HepG2 (cell line): ENCODE results near the gene POLRMT. TPM values are rescaled to one million over a fixed set of nuclear protein-coding genes. Genes with fewer than 3 reads are reported as not detected.

ENCODE experiments used
- FOXP1 ChIP-seq, 2 experiments: fragments of 450-650 bp in 1 of 2; IDR thresholded peaks; 2 replicates each; pipeline ENCODE4 v1.6.1; 2017 to 2018; ENCODE audit warnings: antibody characterized with exemption in 1 of 2
- NCOA5 ChIP-seq: sonication (generic); formaldehyde crosslinking; IDR thresholded peaks from 2 replicates; pipeline ENCODE4 v1.4.0; 2020; ENCODE audit warnings: missing genetic modification reagents
- SATB2 ChIP-seq: sonication (generic); formaldehyde crosslinking; IDR thresholded peaks from 2 replicates; pipeline ENCODE4 v1.5.0; 2020; ENCODE audit warnings: missing genetic modification reagents
- SIX4 ChIP-seq: sonication (generic); formaldehyde crosslinking; IDR thresholded peaks from 2 replicates; pipeline ENCODE4 v1.4.0; 2020; ENCODE audit warnings: missing genetic modification reagents
- SP5 ChIP-seq: IDR thresholded peaks from 2 replicates; pipeline ENCODE4 v1.6.1; 2016; ENCODE audit warnings: low read depth, borderline replicate concordance
- TAF1 ChIP-seq: sonication (generic); formaldehyde crosslinking; IDR thresholded peaks from 2 replicates; pipeline ENCODE4 v1.4.0; 2020; ENCODE audit warnings: missing genetic modification reagents
- XRCC5 ChIP-seq: fragments of 200-400 bp; formaldehyde crosslinking; optimal IDR thresholded peaks from 2 replicates; pipeline ENCODE3; 2017; ENCODE audit warnings: mild to moderate bottlenecking, low read length
- ZNF367 ChIP-seq: sonication (generic); formaldehyde crosslinking; IDR thresholded peaks from 2 replicates; pipeline ENCODE4 v1.4.0; 2020; ENCODE audit warnings: missing genetic modification reagents, borderline replicate concordance
- ZNF605 ChIP-seq: sonication (generic); formaldehyde crosslinking; IDR thresholded peaks from 2 replicates; pipeline ENCODE4 v1.8.0; 2022; ENCODE audit warnings: mild to moderate bottlenecking, missing genetic modification reagents
- ZNF614 ChIP-seq: IDR thresholded peaks from 2 replicates; pipeline ENCODE4 v1.6.1; 2018; ENCODE audit warnings: missing biosample characterization, missing genetic modification reagents, inconsistent platforms, borderline replicate concordance
- ZSCAN31 ChIP-seq: sonication (generic); formaldehyde crosslinking; IDR thresholded peaks from 2 replicates; pipeline ENCODE4 v1.5.0; 2020; ENCODE audit warnings: low read depth, mild to moderate bottlenecking, missing genetic modification reagents
- polyA plus RNA-seq, 8 experiments: library from polyadenylated mRNA; depleted of rRNA in 3 of 8; stranded (reverse) in 7 of 8; unstranded in 1 of 8; fragments of >200 nt; fragmentation: Illumina TruSeq in 4 of 8; extraction: Trizol in 4 of 8; gene quantifications; 2 replicates each; pipeline versions ENCODE4 v1.2.1 to v1.2.3, GENCODE V29; 2011 to 2016; ENCODE audit warnings: low read depth in 4 of 8, missing spikeins in 1 of 8, mixed read lengths in 1 of 8; ENCODE audit not compliant: insufficient read depth in 1 of 8
- total RNA-seq, 5 experiments: library from RNA; depleted of rRNA; stranded (reverse); fragments of >200 nt; fragmentation: Illumina TruSeq; extraction: Trizol; gene quantifications; 2 replicates each; pipeline ENCODE4 v1.2.3, GENCODE V29; 2016; ENCODE audit warnings: low read depth in 1 of 5
- TF ChIP-seq, protein P1 (sequence below): sonication (generic); formaldehyde crosslinking; IDR thresholded peaks from 2 replicates; pipeline ENCODE4 v1.8.0; 2022; ENCODE audit warnings: mild to moderate bottlenecking, missing genetic modification reagents, moderate library complexity
- TF ChIP-seq, protein P2 (sequence below): sonication (generic); formaldehyde crosslinking; IDR thresholded peaks from 2 replicates; pipeline ENCODE4 v1.4.0; 2020; ENCODE audit warnings: missing genetic modification reagents
- TF ChIP-seq, protein P3 (sequence below): IDR thresholded peaks from 2 replicates; pipeline ENCODE4 v1.6.1; 2016; ENCODE audit warnings: low read depth, missing genetic modification reagents, missing compliant biosample characterization
- TF ChIP-seq, protein P4 (sequence below): sonication (generic); formaldehyde crosslinking; IDR thresholded peaks from 2 replicates; pipeline ENCODE4 v1.5.0; 2020; ENCODE audit warnings: mild to moderate bottlenecking, missing genetic modification reagents, borderline replicate concordance

Gene POLRMT
- total and polyA plus RNA-seq, 2 of the 13 experiments (the other 11 are each of a cell fraction or from before 2014, with no cell fraction given) = 78.0 to 101 TPM

DNA sequence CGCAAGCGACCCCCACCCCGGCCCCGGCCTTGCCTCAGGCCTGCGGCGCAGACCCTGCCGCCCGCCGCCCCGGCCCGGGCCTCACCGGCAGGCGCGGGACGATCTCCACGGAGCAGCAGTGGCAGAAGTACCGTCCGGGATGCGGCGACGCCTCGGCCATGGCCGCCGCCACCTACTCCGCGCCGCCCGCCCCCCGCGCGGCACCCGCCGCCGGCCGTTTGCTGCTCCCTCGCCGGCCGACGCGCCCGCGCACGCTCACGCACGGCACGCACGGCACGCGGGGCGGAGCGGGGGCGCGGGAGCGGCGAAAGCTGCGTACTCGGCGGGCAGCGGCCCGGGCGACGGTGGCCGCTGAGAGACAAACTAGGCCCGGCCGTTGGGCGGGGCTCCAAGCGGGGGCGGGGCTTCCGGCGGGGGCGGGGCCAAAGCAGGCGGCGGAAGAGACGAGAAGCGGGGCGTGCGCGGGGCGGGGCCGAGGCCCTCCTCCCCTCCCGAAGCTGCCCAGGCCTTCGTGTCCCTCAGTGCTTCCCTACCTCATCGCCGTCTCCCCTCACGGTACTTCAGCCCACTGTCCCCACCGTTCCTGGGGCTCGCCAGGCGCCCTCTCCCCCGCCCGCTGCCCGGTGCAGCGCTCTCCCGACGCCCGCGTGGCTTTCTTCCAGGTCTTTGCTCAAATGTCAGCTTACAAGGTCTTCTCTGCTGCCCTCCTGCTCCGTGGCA lies 29.8 kb upstream of the POLRMT start, which contains the start of gene RNF126 (continued):
- TF ChIP-seq, protein P1, sequence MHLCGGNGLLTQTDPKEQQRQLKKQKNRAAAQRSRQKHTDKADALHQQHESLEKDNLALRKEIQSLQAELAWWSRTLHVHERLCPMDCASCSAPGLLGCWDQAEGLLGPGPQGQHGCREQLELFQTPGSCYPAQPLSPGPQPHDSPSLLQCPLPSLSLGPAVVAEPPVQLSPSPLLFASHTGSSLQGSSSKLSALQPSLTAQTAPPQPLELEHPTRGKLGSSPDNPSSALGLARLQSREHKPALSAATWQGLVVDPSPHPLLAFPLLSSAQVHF = no peak
- TF ChIP-seq, protein P2, sequence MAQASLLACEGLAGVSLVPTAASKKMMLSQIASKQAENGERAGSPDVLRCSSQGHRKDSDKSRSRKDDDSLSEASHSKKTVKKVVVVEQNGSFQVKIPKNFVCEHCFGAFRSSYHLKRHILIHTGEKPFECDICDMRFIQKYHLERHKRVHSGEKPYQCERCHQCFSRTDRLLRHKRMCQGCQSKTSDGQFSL (CRISPR knock-in tag) = no peak
- TF ChIP-seq ZNF367 (CRISPR knock-in tag) (no peak), SP5 (CRISPR knock-in tag) (no peak), NCOA5 (CRISPR knock-in tag) (no peak), FOXP1 (IDR thresholded peaks at IDR 0.05) (no peak), FOXP1 (CRISPR knock-in tag; IDR thresholded peaks at IDR 0.05) (no peak), TAF1 (peak; percentile 36; the same call in 1 of the 2 replicates), SIX4 (CRISPR knock-in tag) (no peak), ZSCAN31 (CRISPR knock-in tag) (peak; percentile 63), ZNF614 (CRISPR knock-in tag) (peak; percentile 68; the same call in 1 of the 2 replicates), SATB2 (CRISPR knock-in tag) (no peak), XRCC5 (no peak), ZNF605 (CRISPR knock-in tag) (no peak)
- TF ChIP-seq, protein P3, sequence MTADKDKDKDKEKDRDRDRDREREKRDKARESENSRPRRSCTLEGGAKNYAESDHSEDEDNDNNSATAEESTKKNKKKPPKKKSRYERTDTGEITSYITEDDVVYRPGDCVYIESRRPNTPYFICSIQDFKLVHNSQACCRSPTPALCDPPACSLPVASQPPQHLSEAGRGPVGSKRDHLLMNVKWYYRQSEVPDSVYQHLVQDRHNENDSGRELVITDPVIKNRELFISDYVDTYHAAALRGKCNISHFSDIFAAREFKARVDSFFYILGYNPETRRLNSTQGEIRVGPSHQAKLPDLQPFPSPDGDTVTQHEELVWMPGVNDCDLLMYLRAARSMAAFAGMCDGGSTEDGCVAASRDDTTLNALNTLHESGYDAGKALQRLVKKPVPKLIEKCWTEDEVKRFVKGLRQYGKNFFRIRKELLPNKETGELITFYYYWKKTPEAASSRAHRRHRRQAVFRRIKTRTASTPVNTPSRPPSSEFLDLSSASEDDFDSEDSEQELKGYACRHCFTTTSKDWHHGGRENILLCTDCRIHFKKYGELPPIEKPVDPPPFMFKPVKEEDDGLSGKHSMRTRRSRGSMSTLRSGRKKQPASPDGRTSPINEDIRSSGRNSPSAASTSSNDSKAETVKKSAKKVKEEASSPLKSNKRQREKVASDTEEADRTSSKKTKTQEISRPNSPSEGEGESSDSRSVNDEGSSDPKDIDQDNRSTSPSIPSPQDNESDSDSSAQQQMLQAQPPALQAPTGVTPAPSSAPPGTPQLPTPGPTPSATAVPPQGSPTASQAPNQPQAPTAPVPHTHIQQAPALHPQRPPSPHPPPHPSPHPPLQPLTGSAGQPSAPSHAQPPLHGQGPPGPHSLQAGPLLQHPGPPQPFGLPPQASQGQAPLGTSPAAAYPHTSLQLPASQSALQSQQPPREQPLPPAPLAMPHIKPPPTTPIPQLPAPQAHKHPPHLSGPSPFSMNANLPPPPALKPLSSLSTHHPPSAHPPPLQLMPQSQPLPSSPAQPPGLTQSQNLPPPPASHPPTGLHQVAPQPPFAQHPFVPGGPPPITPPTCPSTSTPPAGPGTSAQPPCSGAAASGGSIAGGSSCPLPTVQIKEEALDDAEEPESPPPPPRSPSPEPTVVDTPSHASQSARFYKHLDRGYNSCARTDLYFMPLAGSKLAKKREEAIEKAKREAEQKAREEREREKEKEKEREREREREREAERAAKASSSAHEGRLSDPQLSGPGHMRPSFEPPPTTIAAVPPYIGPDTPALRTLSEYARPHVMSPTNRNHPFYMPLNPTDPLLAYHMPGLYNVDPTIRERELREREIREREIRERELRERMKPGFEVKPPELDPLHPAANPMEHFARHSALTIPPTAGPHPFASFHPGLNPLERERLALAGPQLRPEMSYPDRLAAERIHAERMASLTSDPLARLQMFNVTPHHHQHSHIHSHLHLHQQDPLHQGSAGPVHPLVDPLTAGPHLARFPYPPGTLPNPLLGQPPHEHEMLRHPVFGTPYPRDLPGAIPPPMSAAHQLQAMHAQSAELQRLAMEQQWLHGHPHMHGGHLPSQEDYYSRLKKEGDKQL (CRISPR knock-in tag) = no peak
- TF ChIP-seq, protein P4, sequence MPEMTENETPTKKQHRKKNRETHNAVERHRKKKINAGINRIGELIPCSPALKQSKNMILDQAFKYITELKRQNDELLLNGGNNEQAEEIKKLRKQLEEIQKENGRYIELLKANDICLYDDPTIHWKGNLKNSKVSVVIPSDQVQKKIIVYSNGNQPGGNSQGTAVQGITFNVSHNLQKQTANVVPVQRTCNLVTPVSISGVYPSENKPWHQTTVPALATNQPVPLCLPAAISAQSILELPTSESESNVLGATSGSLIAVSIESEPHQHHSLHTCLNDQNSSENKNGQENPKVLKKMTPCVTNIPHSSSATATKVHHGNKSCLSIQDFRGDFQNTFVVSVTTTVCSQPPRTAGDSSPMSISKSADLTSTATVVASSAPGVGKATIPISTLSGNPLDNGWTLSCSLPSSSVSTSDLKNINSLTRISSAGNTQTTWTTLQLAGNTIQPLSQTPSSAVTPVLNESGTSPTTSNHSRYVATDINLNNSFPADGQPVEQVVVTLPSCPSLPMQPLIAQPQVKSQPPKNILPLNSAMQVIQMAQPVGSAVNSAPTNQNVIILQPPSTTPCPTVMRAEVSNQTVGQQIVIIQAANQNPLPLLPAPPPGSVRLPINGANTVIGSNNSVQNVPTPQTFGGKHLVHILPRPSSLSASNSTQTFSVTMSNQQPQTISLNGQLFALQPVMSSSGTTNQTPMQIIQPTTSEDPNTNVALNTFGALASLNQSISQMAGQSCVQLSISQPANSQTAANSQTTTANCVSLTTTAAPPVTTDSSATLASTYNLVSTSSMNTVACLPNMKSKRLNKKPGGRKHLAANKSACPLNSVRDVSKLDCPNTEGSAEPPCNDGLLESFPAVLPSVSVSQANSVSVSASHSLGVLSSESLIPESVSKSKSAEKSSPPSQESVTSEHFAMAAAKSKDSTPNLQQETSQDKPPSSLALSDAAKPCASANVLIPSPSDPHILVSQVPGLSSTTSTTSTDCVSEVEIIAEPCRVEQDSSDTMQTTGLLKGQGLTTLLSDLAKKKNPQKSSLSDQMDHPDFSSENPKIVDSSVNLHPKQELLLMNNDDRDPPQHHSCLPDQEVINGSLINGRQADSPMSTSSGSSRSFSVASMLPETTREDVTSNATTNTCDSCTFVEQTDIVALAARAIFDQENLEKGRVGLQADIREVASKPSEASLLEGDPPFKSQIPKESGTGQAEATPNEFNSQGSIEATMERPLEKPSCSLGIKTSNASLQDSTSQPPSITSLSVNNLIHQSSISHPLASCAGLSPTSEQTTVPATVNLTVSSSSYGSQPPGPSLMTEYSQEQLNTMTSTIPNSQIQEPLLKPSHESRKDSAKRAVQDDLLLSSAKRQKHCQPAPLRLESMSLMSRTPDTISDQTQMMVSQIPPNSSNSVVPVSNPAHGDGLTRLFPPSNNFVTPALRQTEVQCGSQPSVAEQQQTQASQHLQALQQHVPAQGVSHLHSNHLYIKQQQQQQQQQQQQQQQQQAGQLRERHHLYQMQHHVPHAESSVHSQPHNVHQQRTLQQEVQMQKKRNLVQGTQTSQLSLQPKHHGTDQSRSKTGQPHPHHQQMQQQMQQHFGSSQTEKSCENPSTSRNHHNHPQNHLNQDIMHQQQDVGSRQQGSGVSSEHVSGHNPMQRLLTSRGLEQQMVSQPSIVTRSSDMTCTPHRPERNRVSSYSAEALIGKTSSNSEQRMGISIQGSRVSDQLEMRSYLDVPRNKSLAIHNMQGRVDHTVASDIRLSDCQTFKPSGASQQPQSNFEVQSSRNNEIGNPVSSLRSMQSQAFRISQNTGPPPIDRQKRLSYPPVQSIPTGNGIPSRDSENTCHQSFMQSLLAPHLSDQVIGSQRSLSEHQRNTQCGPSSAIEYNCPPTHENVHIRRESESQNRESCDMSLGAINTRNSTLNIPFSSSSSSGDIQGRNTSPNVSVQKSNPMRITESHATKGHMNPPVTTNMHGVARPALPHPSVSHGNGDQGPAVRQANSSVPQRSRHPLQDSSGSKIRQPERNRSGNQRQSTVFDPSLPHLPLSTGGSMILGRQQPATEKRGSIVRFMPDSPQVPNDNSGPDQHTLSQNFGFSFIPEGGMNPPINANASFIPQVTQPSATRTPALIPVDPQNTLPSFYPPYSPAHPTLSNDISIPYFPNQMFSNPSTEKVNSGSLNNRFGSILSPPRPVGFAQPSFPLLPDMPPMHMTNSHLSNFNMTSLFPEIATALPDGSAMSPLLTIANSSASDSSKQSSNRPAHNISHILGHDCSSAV (CRISPR knock-in tag) = no peak
